Right atrium auricular region (tissue), 2 donors: ENCODE measurements around the gene ADH4. TPM values are rescaled to one million over a fixed set of nuclear protein-coding genes. Genes with fewer than 3 reads are reported as not detected.
"Not testable (repeated sequence)": the region's sequence is repeated elsewhere in the genome, so short reads cannot be mapped to it uniquely, and the experiment has no call there.

ENCODE experiments used
- DNase-seq: peaks from one replicate; pipeline ENCODE4 v3.0.0-alpha.2; 2019; ENCODE audit warnings: low spot score
- H3K27ac ChIP-seq, 2 donors: fragments of 200-600 bp; sonication (generic); 1 replicate in 1 of 2; 2 replicates in 1 of 2; pipeline ENCODE4 v1.5.1; 2016 to 2019
- H3K27me3 ChIP-seq, 2 donors: fragments of 200-600 bp; sonication (generic); one replicate each; pipeline versions ENCODE4 v1.5.1 to v1.6.0; 2017 to 2019
- H3K36me3 ChIP-seq: fragments of 200-600 bp; sonication (generic); one replicate; pipeline ENCODE4 v1.5.1; 2016
- H3K4me1 ChIP-seq, 2 donors: fragments of 200-600 bp; sonication (generic); one replicate each; pipeline versions ENCODE4 v1.5.1 to v1.6.0; 2017 to 2019
- H3K4me3 ChIP-seq, 2 donors: fragments of 200-600 bp; sonication (generic); 1 replicate in 1 of 2; 2 replicates in 1 of 2; pipeline ENCODE4 v1.5.1; 2017 to 2019; ENCODE audit warnings: mild to moderate bottlenecking in 1 of 2, moderate library complexity in 1 of 2
- H3K9me3 ChIP-seq, 2 donors: fragments of 200-600 bp; sonication (generic); one replicate each; pipeline ENCODE4 v1.5.1; 2019
- total RNA-seq, 2 donors: library from RNA; depleted of rRNA; stranded (reverse); fragments of >200 nt; gene quantifications; one replicate each; pipeline ENCODE4 v1.1.0, GENCODE V29; 2016
- TF ChIP-seq, protein P1 (sequence below), 2 donors: fragments of 200-600 bp; sonication (generic); IDR thresholded peaks; one replicate each; pipeline ENCODE4 v1.5.1; 2019; ENCODE audit warnings: antibody characterized with exemption in 2 of 2

The ADH4 gene
- total RNA-seq, 2 donors from 2014 or later: not detected

DNA sequence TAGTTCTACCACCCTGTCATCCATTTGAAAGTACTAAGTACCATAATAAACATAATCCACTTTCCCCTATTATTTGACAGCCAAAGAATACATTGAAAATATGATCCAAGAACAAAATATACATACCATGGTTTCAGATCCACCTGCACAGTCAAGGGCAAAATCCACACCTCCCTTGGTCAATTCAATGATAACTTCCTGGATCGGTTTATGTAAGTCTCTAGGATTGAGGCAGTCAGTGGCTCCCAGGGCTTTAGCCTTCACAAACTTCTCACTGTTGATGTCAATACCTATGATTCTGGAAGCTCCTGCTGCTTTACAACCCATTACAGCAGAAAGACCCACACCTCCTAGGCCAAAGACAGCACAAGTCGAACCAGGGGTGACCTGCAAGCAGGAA lies 12.7 kb downstream of the ADH4 start:
- DNase-seq: no peak
- no peaks in the 10 kb centered on the region for H3K4me1 ChIP-seq
- H3K27me3 ChIP-seq: no peaks in the 10 kb centered on the region
- H3K9me3 ChIP-seq: no peaks in the 10 kb centered on the region
- H3K36me3 ChIP-seq: no peaks in the 10 kb centered on the region
- TF ChIP-seq, protein P1, sequence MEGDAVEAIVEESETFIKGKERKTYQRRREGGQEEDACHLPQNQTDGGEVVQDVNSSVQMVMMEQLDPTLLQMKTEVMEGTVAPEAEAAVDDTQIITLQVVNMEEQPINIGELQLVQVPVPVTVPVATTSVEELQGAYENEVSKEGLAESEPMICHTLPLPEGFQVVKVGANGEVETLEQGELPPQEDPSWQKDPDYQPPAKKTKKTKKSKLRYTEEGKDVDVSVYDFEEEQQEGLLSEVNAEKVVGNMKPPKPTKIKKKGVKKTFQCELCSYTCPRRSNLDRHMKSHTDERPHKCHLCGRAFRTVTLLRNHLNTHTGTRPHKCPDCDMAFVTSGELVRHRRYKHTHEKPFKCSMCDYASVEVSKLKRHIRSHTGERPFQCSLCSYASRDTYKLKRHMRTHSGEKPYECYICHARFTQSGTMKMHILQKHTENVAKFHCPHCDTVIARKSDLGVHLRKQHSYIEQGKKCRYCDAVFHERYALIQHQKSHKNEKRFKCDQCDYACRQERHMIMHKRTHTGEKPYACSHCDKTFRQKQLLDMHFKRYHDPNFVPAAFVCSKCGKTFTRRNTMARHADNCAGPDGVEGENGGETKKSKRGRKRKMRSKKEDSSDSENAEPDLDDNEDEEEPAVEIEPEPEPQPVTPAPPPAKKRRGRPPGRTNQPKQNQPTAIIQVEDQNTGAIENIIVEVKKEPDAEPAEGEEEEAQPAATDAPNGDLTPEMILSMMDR (IDR thresholded peaks at IDR 0.05): no peak
- no peak overlapping the region for H3K27ac ChIP-seq
- H3K4me3 ChIP-seq: no peak overlapping the region

DNA sequence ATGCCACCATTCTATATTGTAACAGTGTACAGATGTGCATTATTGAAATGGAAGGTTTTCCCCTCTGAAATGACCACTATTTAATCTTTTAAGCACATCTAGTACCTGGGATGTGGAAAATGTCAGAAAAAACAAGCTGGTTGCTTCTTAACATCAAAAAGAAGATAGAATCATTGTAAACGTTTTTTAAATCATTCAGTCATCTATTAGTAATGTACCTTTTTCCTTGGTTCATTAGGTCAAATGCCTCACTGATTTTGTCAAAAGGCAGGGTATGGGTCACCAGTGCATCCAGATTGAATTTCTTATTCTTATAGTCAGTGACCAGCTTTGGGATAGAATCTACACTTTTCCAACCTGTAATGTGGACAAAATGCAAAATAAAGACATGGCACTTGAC lies 17.7 kb downstream of the ADH4 start:
- DNase-seq: no peak
- Histone ChIP-seq H3K4me3 (no peak overlapping the region), H3K27ac (no peak overlapping the region), H3K9me3 (no peaks in the 10 kb centered on the region), H3K27me3 (no peaks in the 10 kb centered on the region), H3K4me1 (no peaks in the 10 kb centered on the region), H3K36me3 (no peaks in the 10 kb centered on the region)
- TF ChIP-seq, protein P1 (IDR thresholded peaks at IDR 0.05): no peak

- H3K27ac ChIP-seq: no peak overlapping the region
- no peaks in the 10 kb centered on the region for H3K27me3 ChIP-seq
- H3K9me3 ChIP-seq: no peaks in the 10 kb centered on the region
- no peak for DNase-seq
- H3K36me3 ChIP-seq: no peaks in the 10 kb centered on the region
- no peak overlapping the region for H3K4me3 ChIP-seq
- TF ChIP-seq, protein P1 (IDR thresholded peaks at IDR 0.05): no peak
- H3K4me1 ChIP-seq: no peaks in the 10 kb centered on the region
These were observed 23.1 kb downstream of the ADH4 start for GRCh38 chr4:99121008-99121407.

DNA sequence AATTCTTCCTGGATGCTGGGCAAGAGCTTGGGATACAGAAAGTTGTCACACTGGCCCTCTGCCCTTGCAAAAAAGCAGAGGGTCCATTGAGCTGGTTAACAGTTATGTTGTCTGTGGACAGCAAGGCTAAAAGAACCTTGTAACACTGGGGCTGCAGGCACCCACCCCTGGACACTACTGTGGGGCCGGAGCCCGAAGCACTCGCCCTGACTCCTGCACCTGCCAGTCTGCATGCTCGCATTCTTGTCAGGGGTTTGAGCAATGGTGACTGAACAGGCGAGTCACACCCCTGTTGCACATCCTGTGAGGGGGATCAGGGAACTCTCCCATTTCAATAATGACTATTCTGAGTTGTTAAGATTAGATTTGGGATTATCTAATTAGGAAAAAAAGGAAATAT lies 23.6 kb downstream of the ADH4 start:
- no peaks in the 10 kb centered on the region for H3K9me3 ChIP-seq
- TF ChIP-seq, protein P1 (IDR thresholded peaks at IDR 0.05): no peak
- no peak for DNase-seq
- H3K36me3 ChIP-seq: no peaks in the 10 kb centered on the region
- H3K27me3 ChIP-seq: no peaks in the 10 kb centered on the region
- no peaks in the 10 kb centered on the region for H3K4me1 ChIP-seq
- H3K4me3 ChIP-seq: no peak overlapping the region
- no peak overlapping the region for H3K27ac ChIP-seq

- H3K36me3 ChIP-seq: no peaks in the 10 kb centered on the region
- H3K27ac ChIP-seq: no peak overlapping the region
- TF ChIP-seq, protein P1 (IDR thresholded peaks at IDR 0.05): peak in 1 of 2 donors; percentile 53
- H3K4me1 ChIP-seq: no peaks in the 10 kb centered on the region
- H3K27me3 ChIP-seq: no peaks in the 10 kb centered on the region
- no peaks in the 10 kb centered on the region for H3K9me3 ChIP-seq
- DNase-seq: no peak
- no peak overlapping the region for H3K4me3 ChIP-seq
These were observed 26.0 kb downstream of the ADH4 start for GRCh38 chr4:99117876-99118693.

GRCh38 chr4:99117122-99117841 lies 26.8 kb downstream of the ADH4 start:
- not testable (repeated sequence) for H3K27me3 ChIP-seq, H3K27ac ChIP-seq, H3K4me1 ChIP-seq, H3K36me3 ChIP-seq, H3K4me3 ChIP-seq, DNase-seq, H3K9me3 ChIP-seq

- H3K4me1 ChIP-seq, H3K9me3 ChIP-seq, H3K27me3 ChIP-seq, H3K27ac ChIP-seq, H3K4me3 ChIP-seq, DNase-seq, H3K36me3 ChIP-seq: not testable (repeated sequence)
These were observed 34.8 kb downstream of the ADH4 start for GRCh38 chr4:99109286-99109685.
